HG02759 (cell line): ENCODE results near the gene ADAMTS8.

Source experiments
- ATAC-seq: cut with Tn5 transposase; IDR thresholded peaks from one replicate; pipeline ENCODE4 v1.9.1; 2021; ENCODE audit warnings: mild to moderate bottlenecking, moderate library complexity; ENCODE audit not compliant: unreplicated experiment

The ADAMTS8 gene, protein sequence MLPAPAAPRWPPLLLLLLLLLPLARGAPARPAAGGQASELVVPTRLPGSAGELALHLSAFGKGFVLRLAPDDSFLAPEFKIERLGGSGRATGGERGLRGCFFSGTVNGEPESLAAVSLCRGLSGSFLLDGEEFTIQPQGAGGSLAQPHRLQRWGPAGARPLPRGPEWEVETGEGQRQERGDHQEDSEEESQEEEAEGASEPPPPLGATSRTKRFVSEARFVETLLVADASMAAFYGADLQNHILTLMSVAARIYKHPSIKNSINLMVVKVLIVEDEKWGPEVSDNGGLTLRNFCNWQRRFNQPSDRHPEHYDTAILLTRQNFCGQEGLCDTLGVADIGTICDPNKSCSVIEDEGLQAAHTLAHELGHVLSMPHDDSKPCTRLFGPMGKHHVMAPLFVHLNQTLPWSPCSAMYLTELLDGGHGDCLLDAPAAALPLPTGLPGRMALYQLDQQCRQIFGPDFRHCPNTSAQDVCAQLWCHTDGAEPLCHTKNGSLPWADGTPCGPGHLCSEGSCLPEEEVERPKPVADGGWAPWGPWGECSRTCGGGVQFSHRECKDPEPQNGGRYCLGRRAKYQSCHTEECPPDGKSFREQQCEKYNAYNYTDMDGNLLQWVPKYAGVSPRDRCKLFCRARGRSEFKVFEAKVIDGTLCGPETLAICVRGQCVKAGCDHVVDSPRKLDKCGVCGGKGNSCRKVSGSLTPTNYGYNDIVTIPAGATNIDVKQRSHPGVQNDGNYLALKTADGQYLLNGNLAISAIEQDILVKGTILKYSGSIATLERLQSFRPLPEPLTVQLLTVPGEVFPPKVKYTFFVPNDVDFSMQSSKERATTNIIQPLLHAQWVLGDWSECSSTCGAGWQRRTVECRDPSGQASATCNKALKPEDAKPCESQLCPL

DNA sequence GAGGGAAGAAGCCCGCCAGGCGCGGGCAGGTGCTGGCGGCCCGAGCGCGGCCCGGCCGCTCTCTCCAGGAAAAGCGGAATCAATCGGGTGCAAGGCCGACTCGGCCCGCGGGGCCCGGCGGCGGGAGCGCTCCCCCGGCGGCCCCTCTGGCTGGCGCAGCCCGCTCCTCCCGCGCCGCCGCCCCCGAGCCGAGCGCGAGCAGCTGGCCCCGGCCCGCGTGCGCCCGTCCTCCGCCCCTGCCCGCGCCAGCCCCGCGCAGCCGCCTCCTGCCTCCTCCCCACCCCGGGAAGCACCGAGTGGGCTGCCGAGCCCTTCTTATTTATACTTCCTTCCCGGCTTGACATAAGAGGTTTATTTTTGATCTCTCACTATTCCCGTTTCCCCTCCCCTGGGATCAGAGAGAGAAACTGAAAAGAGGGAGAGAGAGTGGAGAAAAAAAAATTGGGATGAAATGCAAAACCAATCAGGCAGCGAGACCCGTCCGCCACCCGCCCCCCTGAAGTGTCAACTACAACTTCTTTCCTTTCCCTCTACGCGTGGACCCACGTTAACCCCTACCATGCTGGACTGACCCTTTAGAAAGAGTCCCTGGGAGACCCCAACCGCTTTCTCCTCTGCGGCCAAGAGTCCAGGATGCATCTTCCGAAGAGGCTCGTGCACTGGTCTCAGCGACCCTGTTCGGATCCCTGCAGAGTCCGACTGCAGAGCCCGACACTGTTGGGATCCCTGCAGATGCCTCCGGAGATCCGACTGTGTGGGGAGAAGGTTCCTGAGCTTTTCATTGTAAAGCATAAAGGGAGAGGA lies at the start of gene ADAMTS8:
ADAMTS8 (minus strand) TSS at position 294 of the 804 bp plus-strand sequence. CDS start 323 bp downstream, outside the sequence.
- ATAC-seq = no peak

DNA sequence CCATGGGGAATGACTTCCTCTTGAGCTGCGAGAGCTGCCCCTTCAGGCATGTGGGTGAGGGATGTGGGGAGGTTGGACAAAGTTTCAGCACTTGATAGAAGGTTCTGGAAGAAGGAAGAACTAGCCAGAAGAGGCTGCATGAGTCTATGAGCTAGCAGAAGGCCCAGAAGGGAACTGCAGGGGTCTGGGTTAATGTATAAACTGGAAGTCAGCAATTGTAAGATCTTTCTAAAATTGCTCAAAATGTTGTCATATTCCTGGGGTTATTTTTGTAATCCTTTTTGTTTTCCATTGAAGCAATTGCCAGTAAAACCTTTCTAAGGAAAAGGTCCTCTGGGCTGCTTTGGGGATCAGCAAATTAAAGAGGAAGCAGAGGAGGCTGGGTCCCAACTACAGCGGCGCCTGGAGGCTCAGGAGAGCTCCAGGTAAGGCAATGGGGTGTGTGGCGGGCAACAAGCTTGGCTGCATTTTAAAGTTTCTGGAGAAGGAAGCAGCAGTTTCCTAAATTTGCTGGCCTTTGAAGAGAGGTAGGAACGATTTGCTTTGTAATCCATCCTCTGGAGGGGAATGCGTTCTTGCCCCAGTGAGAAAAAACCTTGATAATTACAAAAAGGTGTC lies 49.3 kb upstream of the ADAMTS8 start:
- no peak for ATAC-seq

DNA sequence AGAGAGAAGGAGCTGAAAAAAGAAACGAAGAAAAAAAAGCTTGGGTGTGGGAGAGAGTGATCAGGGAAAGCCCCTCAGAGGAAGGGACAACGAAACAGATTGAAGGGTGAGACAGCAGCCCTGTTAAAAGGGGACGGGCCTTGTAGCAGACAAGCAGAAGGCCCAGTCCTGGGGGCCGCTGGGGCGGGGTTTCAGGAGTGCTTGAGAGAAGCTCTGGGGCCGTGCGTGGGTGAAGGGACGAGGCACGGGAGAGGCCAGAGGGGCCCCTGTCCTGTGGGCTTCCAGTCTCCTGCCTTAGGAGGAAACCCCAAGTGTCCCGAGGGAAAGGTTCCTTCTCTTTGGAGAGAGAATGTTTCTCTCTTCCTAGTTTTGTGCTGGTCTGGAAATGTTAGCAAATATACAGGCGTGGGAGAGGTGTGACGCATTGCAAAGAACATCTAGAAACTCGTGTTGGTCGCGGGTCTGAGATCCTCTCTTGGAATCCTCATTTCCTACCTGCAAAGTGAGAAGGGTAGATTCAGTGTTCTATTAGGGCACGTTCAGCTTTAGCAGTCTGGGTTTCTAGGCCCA lies 48.6 kb upstream of the ADAMTS8 start:
- no peak for ATAC-seq

DNA sequence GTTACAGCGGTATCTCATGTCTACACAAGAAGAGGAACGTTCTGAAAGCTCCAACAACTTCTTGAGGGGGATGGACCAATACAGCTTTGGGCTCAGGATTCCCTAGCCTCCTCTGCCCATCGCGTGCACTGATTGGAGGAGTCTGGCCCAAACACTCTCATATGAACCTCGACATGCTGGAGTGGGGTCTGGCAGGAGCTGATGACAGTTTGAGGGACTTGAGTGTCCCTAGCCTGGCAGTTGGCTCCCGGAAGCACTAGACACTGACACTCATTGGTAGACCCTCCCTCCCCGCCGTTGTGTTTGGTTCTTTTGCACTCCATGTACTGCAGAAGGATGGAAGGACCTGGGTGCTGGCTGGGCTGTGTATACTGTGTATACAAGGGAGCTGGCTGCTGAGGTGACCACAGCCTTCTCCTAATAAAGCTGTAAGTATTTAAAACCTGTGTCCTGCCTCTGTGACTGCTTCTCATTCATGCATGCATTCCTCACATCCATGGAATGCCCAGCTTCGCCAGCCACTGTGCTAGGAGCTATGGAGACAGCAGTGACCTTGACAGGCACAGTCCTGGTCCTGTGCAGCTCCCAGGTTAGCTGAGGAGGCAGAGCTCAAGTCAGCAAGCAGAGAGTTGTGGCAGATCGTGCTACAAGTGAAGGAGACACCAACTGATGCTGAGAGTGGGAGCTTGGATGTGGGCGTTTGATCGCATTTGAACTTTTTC lies 48.0 kb upstream of the ADAMTS8 start:
- ATAC-seq = no peak

DNA sequence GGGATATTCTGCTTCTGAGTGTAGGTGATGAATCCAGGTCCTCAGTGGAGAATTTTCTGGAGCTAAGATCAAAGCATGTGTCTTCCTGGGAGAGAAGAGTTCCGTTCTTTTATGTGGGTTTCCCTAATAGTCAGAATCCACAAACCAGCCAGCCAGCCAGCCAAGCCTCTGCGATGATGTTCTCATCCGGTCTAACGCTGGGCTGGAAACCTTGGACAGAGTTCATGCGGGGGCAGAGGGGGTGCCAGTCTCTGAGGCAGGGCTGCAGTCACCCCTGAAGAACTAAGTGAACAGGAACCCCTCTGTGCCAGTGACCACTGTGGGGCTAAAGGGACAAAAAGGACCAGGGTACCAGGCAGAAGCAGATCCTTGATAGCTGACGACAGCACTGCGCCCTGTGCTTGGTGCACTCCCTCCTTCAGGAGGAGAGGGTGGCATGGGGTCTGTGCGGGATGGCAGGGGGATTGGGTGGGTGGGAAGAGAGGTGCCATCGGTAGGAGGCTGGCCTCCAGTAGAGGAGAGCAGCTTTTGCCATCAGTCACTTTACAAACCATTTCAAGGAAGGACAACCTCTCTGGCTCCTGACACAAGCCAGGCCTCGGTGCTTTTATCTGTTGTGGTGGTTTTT lies 47.1 kb upstream of the ADAMTS8 start:
- ATAC-seq = no peak

DNA sequence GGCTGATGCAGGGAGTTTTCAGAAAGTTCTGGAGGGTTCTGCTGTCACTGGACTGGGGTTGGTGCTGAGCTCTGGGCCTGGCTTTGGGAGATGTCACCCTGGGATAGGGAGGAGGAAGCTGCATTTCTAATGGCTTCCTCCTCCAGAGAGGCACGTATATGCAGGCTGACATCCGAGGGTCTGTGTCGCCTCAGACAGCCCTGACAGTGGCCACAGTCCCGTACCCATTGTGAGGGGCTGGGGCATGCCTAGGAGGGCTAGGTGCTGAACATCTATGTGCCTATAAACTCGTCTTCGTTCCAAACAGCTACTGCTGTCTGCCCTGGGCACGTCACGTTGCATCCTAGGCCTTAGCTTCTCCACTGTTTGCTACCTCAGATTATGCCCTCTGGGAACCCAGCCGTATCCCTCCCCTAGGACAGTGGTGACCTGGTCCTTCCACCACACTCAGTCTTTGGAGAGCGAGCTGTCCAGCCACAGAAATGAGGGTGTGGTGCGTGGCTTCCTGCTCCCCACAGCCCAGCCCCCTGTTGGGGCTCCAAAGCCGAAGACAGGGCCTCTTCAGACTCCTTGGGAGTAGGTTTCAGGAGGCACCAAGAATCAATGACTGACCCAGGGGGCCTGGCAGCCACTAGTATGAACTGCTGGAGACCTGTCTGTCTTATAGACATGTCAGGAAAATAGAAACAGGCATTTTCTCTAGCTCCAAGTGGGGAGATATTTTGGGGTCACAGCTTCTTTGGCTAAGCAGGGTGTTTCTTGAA lies 46.4 kb upstream of the ADAMTS8 start:
- no peak for ATAC-seq

DNA sequence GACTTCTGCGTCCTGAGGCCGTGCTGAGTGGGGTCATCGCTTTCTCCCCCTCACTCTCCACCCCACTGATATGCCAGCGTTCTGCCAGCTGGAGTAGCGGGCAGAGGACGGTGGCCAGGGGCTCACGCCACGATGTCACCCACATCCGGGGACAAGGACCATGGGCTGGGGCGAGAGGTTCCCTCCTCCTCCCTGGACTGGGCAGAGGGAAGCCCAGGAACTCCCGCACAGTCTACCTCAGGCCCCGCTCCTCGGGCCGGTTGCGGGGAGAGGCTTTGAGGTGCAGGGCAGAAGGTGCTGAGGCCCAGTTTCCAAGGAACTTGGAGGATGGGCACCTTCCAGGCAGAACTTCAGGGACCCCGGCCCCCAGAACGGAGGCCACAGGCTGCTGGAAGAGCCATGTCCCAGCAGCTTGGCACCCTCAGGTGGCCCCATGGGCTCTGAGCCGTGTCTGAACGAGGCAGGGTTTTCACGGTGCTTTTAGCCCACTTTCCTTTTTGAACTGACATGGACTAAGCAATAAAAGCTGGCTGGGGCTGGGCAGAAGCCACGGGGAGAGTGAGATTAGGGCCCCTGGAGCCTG lies 45.5 kb upstream of the ADAMTS8 start:
- no peak for ATAC-seq

DNA sequence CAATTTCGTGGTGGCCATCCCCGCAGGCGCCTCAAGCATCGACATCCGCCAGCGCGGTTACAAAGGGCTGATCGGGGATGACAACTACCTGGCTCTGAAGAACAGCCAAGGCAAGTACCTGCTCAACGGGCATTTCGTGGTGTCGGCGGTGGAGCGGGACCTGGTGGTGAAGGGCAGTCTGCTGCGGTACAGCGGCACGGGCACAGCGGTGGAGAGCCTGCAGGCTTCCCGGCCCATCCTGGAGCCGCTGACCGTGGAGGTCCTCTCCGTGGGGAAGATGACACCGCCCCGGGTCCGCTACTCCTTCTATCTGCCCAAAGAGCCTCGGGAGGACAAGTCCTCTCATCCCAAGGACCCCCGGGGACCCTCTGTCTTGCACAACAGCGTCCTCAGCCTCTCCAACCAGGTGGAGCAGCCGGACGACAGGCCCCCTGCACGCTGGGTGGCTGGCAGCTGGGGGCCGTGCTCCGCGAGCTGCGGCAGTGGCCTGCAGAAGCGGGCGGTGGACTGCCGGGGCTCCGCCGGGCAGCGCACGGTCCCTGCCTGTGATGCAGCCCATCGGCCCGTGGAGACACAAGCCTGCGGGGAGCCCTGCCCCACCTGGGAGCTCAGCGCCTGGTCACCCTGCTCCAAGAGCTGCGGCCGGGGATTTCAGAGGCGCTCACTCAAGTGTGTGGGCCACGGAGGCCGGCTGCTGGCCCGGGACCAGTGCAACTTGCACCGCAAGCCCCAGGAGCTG lies 44.8 kb upstream of the ADAMTS8 start:
- no peak for ATAC-seq

DNA sequence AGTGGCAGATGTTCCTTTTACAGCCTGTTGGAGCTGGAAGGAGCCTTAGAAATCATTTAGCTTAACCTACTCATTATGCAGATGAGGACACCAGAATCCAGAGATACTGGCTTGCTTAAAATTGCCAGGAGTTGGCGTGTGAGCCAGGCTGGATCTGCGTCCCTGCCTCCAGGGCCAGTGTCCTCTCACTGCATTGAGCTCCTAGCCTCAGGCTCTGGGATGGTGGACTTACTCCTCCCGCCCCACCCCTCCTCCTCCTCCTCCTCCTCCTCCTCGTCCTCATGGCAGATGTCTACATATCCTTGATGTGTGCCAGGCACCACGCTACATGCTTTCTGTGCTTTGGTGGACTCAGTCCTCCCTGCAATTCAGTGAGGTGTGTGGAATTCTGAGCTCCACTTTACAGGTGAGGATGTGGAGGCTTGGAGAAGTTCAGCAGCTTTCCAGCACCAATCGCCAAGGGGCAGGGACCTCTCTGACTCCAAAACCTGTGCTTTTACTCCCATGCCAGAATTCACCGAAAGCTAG lies 44.1 kb upstream of the ADAMTS8 start:
- ATAC-seq = no peak

DNA sequence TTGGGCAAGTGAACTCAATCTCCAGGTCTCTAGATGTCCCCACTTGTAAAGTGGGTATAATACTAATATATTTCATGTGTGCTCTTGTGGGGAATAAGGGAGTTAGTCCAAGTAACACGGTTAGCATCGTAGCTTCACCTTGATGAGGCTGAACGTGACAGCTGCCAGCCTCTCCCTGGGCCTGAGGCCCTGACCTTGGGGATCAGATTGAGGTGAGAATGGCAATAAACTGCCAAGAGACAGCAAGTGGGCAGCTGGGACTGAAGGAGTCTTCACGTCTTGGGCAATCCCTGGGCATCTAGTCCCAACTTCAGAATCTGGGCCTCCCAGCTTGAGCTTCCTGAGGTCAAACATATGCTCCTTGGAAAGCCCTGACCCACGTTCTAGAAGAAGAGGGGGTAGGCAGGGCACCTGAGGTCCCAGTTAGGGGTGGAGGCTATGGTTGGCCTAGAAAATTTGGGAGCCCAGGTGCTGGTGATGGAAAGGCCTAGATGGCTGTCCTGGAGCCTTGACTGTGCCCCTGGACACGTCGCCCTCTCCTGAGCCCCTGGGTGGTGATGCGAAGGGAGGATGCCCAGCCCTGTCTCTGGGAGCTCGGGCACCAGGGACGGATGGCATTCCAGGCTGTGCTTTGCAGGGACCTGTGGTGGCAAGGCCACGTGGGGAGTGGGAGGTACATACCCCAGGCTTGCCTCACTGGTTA lies 43.5 kb upstream of the ADAMTS8 start:
- no peak for ATAC-seq

DNA sequence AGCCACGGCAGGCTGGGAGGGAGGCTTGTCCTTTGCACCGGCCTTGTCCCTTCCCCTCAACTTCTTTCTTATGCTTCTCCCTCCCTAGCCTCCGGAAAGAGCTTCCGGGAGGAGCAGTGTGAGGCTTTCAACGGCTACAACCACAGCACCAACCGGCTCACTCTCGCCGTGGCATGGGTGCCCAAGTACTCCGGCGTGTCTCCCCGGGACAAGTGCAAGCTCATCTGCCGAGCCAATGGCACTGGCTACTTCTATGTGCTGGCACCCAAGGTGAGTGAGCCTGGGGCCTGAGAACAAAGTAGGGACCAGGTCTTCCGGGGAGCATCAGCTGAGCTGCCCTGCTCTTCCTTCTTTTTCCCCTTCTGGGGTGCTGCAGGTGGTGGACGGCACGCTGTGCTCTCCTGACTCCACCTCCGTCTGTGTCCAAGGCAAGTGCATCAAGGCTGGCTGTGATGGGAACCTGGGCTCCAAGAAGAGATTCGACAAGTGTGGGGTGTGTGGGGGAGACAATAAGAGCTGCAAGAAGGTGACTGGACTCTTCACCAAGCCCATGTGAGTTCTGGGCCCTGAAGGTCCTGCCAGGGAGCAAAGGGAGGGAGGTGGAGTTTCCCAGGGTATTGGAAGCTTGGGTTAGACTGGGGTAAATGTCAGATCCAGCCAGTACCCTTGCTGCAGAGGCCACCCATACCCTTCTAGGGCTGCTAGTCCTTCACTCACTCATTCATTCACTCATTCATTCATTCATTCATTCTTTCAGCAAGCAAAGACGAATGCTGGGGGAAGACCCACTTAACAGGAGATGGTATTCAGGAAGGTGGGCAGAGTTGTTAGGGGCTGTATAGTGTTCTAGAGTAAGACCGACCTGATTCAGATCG lies 42.7 kb upstream of the ADAMTS8 start:
- no peak for ATAC-seq

DNA sequence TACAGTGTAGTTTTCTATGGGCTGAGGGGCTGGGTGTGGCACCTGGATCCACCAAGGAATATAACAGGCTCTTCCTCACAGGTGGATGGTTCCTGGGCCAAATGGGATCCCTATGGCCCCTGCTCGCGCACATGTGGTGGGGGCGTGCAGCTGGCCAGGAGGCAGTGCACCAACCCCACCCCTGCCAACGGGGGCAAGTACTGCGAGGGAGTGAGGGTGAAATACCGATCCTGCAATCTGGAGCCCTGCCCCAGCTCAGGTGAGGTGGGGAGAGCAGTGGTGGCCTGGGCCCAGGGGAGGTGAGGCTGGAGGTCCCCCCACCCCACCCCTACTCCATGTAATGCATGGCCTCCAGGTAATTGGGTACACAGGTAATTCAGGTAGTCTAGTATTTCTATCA lies 40.8 kb upstream of the ADAMTS8 start:
- no peak for ATAC-seq

DNA sequence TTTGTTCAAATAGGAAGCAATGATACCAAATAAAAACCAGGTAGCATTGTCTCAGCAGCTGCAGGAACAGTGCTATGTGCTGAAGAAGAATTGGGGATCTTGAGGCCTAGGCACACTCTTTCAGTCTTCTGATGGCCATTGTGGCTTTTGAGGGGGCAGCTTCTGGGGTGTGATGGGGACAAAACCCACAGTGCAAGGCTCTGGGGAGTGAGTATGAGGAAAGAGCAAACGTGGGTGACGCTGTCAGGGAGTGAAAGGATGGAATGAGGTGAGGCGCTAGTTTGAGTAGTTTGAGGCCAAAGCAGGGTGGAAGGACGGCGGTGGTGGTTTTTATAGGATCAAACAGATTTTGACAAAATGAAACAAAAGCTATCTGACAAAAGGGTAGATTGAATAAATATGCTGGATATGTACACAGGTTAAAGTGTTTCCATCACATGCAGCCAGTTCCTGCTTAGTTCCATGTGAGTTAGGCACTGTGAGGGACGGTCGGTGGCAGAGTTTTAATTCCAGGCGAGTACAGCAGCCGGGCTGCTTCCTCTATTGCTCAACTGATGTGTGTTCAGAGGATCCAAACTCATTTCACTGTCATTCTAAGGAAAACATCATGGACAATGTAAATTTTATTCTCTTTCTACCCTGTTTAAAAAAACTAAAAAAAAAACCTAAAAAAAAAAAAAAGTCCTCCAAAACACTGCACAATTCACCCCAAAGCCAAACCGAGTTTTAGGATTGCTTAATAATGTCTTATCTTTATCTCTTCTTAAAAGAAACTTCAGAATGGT lies 38.9 kb upstream of the ADAMTS8 start:
- ATAC-seq = no peak

DNA sequence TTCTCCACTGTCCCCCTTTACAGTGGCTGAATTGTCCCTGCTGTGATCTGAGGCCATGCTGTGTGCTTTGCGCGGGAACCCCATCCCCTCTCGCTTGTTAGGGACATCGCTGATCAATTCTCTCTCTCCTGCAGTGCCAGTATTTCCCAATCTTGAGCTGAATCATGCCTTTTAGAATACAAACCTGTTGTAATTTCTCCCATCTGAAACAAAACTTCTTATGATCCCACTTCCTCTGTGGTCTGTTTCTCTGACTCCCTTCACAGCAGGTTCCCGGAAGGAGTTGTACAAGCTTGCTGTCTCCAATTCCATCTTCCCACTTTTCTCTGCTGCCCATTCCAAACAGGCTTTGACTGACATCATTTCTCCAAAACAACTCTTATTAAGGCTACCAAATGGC lies 36.9 kb upstream of the ADAMTS8 start:
- ATAC-seq = no peak

DNA sequence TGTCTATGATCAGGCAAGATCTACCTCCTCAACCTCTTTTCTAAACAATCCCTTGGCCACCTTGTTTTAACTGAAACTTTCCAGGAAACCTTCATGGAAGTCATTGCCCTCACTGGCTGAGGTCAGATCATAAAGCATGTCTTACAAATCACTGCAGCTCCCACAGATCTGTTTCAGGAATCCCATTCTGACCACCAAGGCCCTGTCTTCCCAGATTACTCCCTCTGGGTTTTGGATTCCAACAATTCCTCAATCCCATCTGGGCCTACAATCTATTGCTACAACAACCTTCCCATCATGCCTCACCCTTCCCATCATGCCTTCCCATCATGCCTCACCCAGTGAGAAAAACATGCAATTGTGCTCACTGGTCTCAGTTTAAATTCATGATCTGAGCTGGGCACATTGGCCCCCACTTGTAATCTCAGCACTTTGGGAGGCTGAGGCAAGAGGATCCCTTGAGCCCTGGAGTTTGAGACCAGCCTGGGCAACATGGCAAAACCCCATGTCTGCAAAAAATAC lies 35.9 kb upstream of the ADAMTS8 start:
- no peak for ATAC-seq
